HG03060 (cell line): Measurements from ENCODE around the gene PLEKHA6.

Source experiments
- ATAC-seq: cut with Tn5 transposase; IDR thresholded peaks from one replicate; pipeline ENCODE4 v1.9.1; 2021; ENCODE audit warnings: low read depth, moderate number of reproducible peaks; ENCODE audit not compliant: unreplicated experiment

PLEKHA6 gene

DNA sequence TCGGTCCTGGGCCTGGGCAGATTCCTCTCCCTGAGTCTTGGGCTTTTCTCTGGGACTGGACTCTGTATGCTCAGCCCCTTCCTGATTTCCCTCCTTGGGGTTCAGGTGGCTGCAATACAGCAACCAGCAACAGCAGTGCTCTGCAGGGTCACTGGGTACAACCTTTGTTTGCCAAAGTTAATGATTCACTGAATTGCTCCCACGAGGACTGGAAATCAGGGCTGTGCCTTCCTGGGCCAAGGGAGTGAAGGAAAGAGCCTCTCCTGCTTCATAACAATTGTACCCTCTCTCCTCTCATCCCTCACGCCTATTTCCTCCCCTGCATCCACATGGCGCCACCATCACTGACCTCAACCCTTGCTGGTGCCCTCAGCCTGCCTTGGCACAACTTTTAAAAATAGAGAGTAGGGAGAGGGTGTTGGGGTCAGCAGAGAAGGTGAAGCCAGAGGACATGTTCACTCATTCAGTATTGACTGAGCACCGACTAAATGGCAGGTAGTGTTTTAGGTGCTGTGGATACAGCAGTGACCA, 93.2 kb downstream of the PLEKHA6 start:
- no peak for ATAC-seq

DNA sequence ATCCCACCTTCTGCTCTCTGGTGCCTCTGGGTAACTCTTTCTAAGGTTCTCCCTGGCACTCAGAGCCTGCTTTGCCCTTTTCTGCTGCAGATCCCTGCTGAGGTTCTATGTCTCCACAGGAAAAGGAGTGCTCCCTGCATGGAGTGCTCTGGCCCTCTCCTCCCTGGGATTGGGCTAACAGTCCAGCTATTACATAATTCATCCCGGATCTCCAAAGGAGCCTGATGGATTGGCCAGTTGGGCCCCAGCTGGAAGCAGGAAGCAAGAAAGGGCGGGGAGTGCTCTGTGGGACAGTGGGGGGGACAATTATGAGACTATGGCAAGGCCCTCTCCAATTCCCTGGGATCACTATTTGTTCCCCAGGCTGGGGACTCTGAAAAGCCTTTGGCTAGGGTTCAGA, 94.1 kb downstream of the PLEKHA6 start:
- no peak for ATAC-seq

DNA sequence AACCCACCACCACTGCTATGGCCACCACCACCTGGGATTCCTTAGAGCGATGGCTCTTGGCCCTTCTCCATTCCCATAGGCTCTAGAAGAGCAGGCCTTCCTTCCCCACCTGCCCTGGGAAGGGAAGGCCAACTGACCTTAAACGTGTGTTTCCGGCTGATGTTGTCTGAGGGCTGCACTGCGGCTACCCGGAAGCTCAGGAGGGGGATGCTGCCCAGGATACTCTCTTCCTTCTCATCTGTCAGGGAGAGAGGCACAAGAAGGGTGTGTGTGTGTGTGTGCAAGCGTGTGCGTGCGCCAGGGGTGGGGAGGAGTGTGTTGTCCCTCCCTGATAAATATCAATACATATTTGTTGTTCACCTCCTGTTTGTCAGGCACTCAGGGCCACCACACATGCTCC, 94.9 kb downstream of the PLEKHA6 start:
- ATAC-seq: no peak

- ATAC-seq: no peak
Measured at GRCh38 chr1:204263254-204263910, 96.3 kb downstream of the PLEKHA6 start.

DNA sequence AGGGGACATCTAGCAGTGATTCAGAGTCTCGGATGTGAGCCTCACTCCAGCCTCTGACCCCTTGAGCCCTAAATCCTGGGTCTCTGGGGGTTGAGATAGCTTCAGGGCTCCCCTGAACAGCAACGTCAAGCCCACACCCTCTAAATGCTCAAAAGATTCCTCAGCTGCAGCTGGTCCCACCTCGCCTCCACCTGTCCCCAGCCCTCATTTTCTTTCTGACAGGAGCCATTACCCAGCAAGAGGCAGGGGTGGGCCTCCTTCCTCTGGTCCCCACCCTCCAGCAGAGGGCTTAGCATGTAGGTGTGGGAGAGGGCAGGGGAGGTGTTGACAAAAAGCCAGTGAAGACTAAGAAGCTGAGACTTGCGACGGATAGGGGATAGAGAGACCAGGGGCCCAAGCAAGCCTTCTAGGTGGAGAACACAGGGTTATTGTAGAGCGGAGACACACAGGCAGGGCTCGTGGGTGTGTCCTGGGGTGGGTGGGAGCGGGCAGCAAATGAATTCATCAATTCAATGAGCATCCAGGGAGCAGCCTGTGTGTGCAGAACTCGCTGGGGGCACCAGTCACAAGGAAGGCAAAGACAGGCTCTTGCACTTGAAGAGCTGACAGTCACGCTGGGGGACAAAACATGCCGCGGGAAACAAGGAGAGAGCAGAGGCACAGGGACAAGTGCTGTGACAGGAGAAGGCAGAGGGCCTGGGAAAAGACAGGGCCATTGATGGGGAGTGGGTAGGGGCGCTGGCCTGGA, 97.0 kb downstream of the PLEKHA6 start:
- no peak for ATAC-seq

- no peak for ATAC-seq
Measured at GRCh38 chr1:204261746-204262505, 97.8 kb downstream of the PLEKHA6 start.

DNA sequence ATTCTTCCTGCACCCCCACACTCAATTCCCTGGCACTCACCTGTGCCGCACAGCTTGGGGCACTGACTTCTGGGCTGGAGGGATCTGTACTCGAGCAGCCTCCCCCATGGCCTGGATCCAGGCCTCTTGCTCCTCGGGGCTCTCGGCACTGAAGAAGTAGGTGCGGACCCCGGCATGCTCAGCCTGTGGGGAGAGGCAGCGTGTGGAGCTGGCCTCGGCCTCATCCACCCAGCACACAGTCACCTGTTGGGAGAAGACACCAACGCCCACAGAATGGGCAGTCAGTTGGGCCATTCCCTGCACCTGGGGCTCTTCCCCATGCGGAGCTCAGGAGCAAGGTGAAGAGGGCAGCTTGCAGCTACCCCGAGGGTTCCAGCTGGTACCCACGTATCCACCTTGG, 98.5 kb downstream of the PLEKHA6 start:
- ATAC-seq: no peak

DNA sequence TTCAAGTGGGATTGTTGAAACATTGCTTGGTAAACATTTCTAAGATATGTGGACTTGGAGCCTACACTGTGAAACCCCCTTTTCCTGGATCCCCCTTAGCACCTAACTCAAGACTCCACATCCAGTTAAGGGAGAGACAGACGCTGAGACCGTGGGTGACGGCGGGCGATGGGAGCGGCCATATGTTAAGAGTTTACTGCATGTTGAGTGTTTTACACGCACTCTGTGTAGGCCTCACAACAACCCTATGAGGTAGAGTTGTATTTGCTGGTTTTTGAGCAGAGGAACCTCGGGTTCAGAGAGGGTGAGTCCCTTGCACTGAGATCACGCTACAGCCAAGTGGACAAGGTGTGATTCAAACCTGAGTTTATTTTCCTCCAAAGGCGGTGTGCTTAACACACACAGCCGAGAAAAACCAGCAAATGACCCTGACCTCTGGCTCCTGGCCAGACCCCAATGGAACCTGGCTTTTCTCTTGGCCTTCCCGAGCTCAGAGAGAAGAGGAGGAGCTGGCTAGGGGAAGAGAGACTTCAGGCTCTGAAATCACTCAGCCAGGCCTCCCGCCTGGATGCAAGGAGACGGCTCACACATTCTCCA, 99.0 kb downstream of the PLEKHA6 start:
- no peak for ATAC-seq

DNA sequence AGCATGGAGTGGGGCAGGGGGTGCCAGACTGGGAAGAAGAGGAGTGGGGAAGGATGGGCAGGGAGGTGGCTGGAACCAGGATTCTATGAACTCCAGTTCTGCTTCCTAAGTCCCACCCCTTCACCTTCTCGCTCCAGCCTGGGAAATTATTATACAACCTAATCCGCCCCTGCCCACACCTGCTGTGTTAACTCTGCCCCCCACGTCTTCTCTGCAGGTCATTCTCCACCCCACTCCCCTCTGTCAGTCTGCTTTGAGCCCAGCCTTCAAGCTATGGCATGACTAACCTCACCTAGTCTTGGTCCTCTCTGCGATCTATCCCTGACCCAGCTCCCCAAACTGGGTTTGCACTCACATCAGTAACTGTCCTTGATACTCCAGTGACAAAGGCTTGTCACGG, 99.9 kb downstream of the PLEKHA6 start:
- ATAC-seq: no peak

DNA sequence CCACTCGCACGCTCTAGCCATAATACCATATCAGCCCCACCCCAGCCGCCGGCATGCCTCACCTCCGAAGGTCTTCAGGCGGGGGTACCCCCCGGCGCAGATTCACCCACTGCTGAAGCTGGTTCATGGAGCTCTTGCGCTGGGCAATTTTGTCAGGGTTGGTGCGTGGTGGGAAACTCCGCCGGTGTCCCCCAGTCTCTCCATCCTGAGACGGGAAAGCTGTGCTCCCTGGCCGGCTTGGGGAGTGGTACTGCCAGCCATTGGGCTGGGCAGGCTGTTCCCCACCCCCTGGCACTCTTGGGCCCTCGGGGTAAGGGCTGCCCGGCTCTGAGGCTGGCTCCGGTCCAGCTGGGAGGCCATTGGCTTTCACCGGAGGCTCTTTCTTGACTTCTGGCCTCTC, 100.5 kb downstream of the PLEKHA6 start:
- no peak for ATAC-seq

DNA sequence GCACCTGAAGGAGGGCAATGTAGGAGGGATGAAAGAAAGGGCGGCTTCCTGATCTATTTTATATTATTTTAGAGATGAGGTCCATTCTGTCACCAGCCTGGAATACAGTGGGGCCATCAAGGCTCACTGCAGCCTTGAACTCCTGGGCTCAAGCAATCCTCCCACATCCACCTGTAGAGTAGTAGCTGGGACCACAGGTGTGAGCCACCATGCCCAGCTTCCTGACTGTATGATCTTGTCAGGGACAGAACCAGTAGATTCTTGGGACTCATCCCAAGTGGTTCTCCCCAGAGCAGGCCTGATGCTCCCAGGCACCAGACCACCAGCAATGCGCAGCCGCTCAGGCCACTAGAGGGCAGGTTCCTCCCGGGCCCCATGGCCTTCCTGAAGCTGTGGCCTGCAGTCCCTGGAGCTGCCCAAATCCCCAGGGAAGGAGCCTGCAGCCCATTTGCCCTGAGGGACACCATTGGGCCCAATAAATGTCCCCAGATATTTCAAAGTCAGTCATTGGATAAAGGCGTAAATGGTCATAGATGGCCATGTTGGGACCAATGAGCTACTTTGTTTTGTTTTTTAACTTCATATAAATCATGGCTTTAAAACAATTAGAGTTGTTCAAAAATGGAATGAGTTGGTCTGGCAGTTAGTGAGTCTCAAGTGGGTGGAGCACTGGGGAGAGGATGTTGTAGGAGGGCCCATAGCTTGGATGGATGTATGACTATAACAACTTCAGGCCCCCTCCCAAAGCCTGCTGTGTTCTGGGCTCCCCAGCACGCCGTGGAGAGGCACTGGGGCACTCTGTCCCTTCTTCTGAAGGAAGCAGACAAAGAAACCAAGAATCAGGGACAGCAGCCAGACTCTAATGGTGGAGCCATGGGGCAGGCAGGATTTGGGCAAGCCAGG, 101.3 kb downstream of the PLEKHA6 start:
- ATAC-seq: no peak

DNA sequence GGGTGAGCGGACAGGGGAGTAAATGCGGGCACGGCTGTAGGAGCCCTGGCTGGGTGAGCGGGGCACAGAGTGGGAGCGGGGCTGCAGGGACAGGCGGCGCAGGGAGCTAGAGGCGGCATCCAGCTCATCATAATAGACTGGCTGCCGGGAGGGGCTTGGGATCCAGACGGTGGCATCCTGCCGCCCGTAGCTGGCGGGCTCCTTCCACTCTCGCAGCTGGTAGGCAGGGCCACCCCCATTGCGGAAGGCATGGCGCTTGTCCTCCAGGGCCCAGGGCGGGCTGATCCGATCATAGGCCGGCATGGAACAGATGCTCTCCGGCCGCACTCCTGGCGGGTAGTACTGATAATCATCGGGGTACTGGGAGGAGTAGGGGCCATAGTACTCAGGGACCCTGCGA, 102.3 kb downstream of the PLEKHA6 start:
- ATAC-seq: no peak

- no peak for ATAC-seq
Measured at GRCh38 chr1:204256531-204256930, 103.2 kb downstream of the PLEKHA6 start.

- no peak for ATAC-seq
Measured at GRCh38 chr1:204255966-204256365, 103.8 kb downstream of the PLEKHA6 start.

DNA sequence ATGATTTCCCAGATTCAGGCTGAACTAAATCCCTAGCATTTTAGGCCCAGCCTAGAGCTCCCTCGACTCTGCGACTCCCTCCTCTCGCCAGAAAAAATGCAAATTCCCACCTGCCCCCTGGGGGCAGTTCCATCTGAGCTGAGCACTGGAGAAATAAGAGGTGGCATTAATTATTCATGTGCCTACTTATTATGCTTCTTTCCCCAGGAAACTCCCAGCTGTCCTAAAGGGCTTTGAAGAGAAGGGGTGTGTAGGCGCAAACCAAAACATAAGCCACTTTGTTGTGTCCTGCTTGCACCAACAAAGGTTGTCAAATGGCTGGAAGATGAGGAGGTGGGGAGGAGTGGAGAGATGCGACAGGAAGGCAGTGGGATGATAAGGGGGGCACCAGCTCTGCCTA, 104.5 kb downstream of the PLEKHA6 start:
- ATAC-seq: no peak

DNA sequence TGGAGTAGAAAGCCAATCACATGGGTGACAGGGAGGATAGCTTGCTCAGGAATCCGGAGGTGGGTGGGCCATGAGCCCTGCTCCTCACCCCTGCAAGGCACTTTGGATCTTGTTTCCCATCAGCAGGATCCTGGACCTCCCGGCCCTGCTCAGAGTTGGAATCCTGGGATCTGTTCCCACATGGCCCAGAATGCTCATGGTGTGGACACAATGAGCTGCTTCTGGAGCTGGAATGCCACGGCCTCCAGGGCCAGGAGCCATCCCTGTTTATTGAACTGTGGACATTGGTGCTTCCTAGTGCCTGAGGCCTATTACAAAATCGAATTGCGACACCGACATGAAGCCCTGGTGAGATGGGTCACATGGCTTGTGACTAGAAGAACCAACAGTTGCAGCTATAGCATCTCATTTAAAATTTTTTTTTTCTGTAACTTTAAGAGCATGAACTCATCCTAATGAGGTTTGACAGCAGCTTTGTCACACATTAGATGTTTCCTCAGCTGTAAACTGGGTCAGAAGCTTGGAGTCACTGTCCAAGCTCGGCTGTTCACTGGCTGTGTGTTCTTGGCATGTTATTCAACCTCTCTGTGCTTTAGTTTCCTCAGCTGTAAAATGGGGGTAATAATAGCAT, 105.6 kb downstream of the PLEKHA6 start:
- ATAC-seq: no peak

DNA sequence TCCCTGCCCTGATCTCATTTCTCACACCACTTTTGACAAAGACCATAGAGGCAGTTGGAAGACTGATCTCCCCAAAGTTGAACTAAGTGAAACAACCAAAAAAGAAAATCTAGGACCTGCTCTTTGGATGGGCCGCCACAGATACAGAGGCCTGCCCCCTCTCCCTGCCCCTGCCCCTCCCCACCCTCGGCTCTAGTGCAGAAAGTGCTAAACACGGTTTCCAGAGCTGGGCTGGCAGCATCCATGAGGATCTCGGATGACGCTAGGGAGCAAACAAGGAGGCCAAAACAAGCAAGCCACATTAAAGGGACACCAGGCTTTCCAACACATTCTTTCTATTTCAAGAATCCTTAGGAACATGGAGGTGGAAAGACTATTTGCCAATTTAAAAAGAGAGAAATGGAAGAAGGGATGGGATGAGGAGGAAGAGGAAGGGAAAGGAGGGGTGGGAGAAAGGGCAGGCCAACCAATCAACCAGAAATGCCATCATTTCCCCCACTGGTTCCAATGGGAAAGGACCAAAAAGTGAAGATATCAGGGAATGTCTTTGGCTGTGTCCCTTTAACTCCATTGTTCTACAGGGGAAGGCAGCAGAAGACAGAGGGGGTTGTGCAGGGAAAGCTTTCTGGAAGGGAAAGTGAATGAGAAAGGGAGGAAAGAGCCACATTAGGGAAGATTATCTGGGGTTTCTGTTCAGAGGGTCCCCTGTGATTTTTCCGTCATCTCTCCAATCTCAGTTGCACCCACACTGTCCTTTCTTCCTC, 107.6 kb downstream of the PLEKHA6 start:
- ATAC-seq: no peak

DNA sequence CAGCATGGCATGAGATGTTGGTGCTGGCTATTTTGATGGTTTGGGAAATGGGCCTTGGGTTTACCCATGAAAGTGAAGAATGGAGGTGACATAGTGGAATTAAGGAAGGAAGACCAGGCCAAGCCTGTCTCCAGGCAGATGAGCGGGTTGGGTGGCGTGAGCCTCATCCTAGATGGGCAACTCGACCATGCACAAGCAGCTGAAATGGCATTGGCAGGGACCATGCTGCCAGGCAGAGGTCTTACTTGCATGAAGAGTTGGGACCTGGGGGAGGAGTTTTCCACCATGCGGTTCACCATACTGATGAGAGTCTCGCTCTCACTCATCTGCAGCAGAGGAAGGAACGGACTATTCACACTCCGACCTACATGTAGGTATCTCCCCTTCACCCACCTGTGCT, 108.4 kb downstream of the PLEKHA6 start:
- ATAC-seq: no peak
